Mononuclear cell (primary cell): ENCODE data around the gene FRS3. TPM values are rescaled to one million over a fixed set of nuclear protein-coding genes. Genes with fewer than 3 reads are reported as not detected.
"Not testable (repeated sequence)": the region's sequence is repeated elsewhere in the genome, so short reads cannot be mapped to it uniquely, and the experiment has no call there.

Experiments
- H3K27me3 ChIP-seq: 2 replicates; pipeline ENCODE4 v1.6.0; 2011; ENCODE audit warnings: low read length, control low read depth; ENCODE audit not compliant: insufficient read depth
- H3K4me1 ChIP-seq: 2 replicates; pipeline ENCODE4 v1.5.1; 2011; ENCODE audit warnings: mild to moderate bottlenecking, low read length, control low read depth; ENCODE audit not compliant: insufficient read depth
- H3K4me3 ChIP-seq: 2 replicates; pipeline ENCODE4 v1.5.1; 2011; ENCODE audit warnings: mild to moderate bottlenecking, low read length, moderate library complexity
- H3K9me3 ChIP-seq: 2 replicates; pipeline ENCODE4 v1.5.1; 2011; ENCODE audit warnings: low read depth, mild to moderate bottlenecking, control low read depth, low read length
- total RNA-seq: library from RNA; depleted of rRNA; stranded (reverse); fragments of >200 nt; gene quantifications from one replicate; pipeline ENCODE4 v1.2.3, GENCODE V29; 2012

The FRS3 gene
- 2.1 TPM for total RNA-seq

- no peaks in the 10 kb centered on the region for H3K27me3 ChIP-seq
- no peaks in the 10 kb centered on the region for H3K9me3 ChIP-seq
- H3K4me3 ChIP-seq = peak within 1 kb of the TSS; percentile 50
- peaks cover 61% of the 10 kb centered on the region for H3K4me1 ChIP-seq
These were observed at the start of gene FRS3 for GRCh38 chr6:41779788-41780550. Gene FRS3 (minus strand): TSS chr6:41779900. CDS start chr6:41776987, 2,913 bp downstream.

- Histone ChIP-seq H3K27me3 (no peaks in the 10 kb centered on the region), H3K4me3 (no peak overlapping the region), H3K9me3 (no peaks in the 10 kb centered on the region), H3K4me1 (peaks cover 5% of the 10 kb centered on the region)
These were observed 46.8 kb upstream of the FRS3 start for GRCh38 chr6:41826343-41827022.

- peaks cover 5% of the 10 kb centered on the region for H3K4me1 ChIP-seq
- H3K27me3 ChIP-seq = no peaks in the 10 kb centered on the region
- H3K4me3 ChIP-seq = no peak overlapping the region
- no peaks in the 10 kb centered on the region for H3K9me3 ChIP-seq
These were observed 45.2 kb upstream of the FRS3 start for GRCh38 chr6:41824571-41825569.

GRCh38 chr6:41823178-41823577 is 43.5 kb upstream of the FRS3 start:
- Histone ChIP-seq H3K27me3 (no peaks in the 10 kb centered on the region), H3K9me3 (no peaks in the 10 kb centered on the region), H3K4me1 (peaks cover 5% of the 10 kb centered on the region), H3K4me3 (no peak overlapping the region)

- H3K27me3 ChIP-seq = no peaks in the 10 kb centered on the region
- H3K4me1 ChIP-seq = peaks cover 5% of the 10 kb centered on the region
- no peak overlapping the region for H3K4me3 ChIP-seq
- no peaks in the 10 kb centered on the region for H3K9me3 ChIP-seq
These were observed 42.3 kb upstream of the FRS3 start for GRCh38 chr6:41822021-41822420.

GRCh38 chr6:41821266-41821665 is 41.6 kb upstream of the FRS3 start:
- Histone ChIP-seq H3K4me1 (peaks cover 5% of the 10 kb centered on the region), H3K9me3 (no peaks in the 10 kb centered on the region), H3K27me3 (no peaks in the 10 kb centered on the region), H3K4me3 (no peak overlapping the region)

- H3K9me3 ChIP-seq = no peaks in the 10 kb centered on the region
- H3K4me1 ChIP-seq = no peaks in the 10 kb centered on the region
- no peaks in the 10 kb centered on the region for H3K27me3 ChIP-seq
- no peak overlapping the region for H3K4me3 ChIP-seq
These were observed 38.8 kb upstream of the FRS3 start for GRCh38 chr6:41818271-41819054.

GRCh38 chr6:41815587-41815986 is 35.9 kb upstream of the FRS3 start:
- Histone ChIP-seq H3K4me3 (no peak overlapping the region), H3K9me3 (no peaks in the 10 kb centered on the region), H3K27me3 (no peaks in the 10 kb centered on the region), H3K4me1 (no peaks in the 10 kb centered on the region)

GRCh38 chr6:41814629-41815028 is 34.9 kb upstream of the FRS3 start:
- Histone ChIP-seq H3K4me1 (no peaks in the 10 kb centered on the region), H3K9me3 (no peaks in the 10 kb centered on the region), H3K27me3 (no peaks in the 10 kb centered on the region), H3K4me3 (no peak overlapping the region)

- no peaks in the 10 kb centered on the region for H3K4me1 ChIP-seq
- no peak overlapping the region for H3K4me3 ChIP-seq
- no peaks in the 10 kb centered on the region for H3K9me3 ChIP-seq
- H3K27me3 ChIP-seq = no peaks in the 10 kb centered on the region
These were observed 34.3 kb upstream of the FRS3 start for GRCh38 chr6:41813956-41814355.

GRCh38 chr6:41813469-41813868 is 33.8 kb upstream of the FRS3 start:
- Histone ChIP-seq H3K9me3 (no peaks in the 10 kb centered on the region), H3K4me3 (no peak overlapping the region), H3K4me1 (no peaks in the 10 kb centered on the region), H3K27me3 (no peaks in the 10 kb centered on the region)

- H3K4me3 ChIP-seq, H3K9me3 ChIP-seq, H3K4me1 ChIP-seq, H3K27me3 ChIP-seq: not testable (repeated sequence)
These were observed 32.2 kb upstream of the FRS3 start for GRCh38 chr6:41811946-41812345.

GRCh38 chr6:41811095-41811494 is 31.4 kb upstream of the FRS3 start:
- Histone ChIP-seq H3K4me1 (no peaks in the 10 kb centered on the region), H3K4me3 (no peak overlapping the region), H3K9me3 (no peaks in the 10 kb centered on the region), H3K27me3 (no peaks in the 10 kb centered on the region)
